Measurements from ENCODE around the gene SPRED2.
A peak's percentile ranks its signal among the peaks of the same experiment; 100 is the strongest.
"Not testable (repeated sequence)": the region's sequence is repeated elsewhere in the genome, so short reads cannot be mapped to it uniquely, and the experiment has no call there.

The SPRED2 gene

DNA sequence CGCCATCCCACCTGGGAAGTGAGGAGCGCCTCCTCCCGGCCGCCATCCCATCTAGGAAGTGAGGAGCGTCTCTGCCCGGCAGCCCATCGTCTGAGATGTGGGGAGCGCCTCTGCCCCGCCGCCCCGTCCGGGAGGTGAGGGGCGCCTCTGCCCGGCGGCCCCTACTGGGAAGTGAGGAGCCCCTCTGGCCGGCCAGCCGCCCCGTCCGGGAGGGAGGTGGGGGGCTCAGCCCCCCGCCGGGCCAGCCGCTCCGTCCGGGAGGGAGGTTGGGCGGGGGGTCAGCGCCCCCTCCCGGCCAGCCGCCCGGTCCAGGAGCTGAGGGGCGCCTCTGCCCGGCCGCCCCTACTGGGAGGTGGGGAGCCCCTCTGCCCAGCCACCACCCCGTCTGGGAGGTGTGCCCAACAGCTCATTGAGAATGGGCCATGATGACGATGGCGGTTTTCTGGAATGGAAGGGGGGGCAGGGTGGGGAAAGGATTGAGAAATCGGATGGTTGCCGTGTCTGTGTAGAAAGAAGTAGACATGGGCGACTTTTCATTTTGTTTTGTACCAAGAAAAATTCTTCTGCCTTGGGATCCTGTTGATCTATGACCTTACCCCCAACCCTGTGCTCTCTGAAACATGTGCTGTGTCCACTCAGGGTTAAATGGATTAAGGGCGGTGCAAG lies 93.4 kb downstream of the SPRED2 start:
- not testable (repeated sequence) for DNase-seq

DNA sequence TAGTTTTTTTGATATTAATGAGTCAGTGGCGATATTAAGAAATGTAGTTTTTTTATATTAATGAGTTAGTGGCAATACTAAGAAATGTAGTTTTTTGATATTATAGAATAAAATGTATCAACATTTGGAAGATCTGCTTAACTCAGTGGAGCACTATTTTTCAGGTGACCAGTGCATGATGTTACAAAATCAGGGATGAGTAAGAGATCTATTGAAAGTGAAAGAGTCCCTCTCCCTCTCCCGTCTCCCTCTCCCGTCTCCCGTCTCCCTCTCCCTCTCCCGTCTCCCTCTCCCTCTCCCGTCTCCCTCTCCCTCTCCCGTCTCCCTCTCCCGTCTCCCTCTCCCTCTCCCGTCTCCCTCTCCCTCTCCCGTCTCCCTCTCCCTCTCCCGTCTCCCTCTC lies 94.5 kb downstream of the SPRED2 start:
- not testable (repeated sequence) for DNase-seq

DNA sequence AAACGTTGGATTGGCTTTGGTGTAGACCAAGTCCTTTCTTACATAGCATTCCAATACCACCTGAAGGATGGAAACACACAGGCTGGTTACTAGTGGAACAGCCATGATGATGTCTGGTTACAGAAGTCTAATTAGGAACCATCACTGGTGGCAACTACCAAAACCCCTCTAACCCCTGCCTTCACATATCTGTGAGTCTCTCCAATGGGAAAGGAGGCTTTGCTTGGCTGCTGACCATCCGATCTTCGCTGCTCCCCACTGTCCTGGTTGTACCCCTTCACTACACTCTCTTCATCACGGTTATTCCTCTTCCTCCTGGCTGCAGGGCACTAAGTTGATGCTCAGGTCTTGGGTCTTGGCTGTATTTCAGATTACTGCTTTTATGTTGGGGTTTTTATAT lies 97.7 kb downstream of the SPRED2 start:
- DNase-seq: no peak

- DNase-seq: no peak
Observed at GRCh38 chr2:65331336-65332025, 100.9 kb downstream of the SPRED2 start.

- DNase-seq: peak; percentile 81
Observed at GRCh38 chr2:65329525-65329924, 102.9 kb downstream of the SPRED2 start.

DNA sequence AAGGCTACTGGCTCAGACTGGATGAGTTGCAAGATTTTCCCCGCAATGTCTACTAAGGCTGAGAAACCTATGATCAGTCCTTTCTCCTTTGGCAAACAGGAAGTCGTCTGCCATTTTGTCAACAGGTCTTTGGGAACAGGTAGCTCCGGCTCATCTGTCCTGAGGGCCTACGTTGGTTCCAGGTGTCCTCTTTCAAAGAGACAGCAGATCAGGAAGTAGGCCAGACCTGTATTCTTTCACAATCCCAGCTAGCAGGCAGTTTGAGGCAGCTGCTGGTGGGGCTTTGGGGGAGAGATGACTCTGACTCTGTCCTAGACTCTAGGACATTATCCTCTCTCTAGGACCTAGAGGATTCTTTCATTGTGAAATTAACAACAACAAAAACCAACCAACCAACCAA lies 106.1 kb downstream of the SPRED2 start:
- no peak for DNase-seq

DNA sequence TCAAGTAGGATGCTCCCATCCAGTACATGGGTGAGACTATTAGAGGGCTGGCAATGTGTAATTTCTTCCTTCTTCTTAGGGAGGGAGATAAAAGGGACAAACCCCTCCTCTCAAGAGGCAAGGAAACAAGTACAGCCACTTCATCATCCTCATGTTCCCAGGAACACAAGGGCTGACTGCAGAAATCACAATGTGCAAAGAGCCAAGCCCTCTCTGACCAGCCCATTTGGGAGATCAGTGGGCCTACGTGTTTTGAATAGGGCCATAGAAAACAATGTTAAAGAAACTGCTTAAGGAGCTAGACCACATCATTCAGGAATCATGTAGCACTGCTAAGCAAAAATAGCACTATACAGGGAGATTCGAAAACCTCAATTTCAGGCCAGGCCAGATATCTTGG lies 107.3 kb downstream of the SPRED2 start:
- no peak for DNase-seq

- DNase-seq: no peak
Observed at GRCh38 chr2:65320946-65321345, 111.5 kb downstream of the SPRED2 start.

GRCh38 chr2:65320042-65320725 lies 112.2 kb downstream of the SPRED2 start:
- DNase-seq: no peak

- DNase-seq: no peak
Observed at GRCh38 chr2:65319674-65320041, 112.7 kb downstream of the SPRED2 start.

- DNase-seq: no peak
Observed at GRCh38 chr2:65319072-65319673, 113.2 kb downstream of the SPRED2 start.

DNA sequence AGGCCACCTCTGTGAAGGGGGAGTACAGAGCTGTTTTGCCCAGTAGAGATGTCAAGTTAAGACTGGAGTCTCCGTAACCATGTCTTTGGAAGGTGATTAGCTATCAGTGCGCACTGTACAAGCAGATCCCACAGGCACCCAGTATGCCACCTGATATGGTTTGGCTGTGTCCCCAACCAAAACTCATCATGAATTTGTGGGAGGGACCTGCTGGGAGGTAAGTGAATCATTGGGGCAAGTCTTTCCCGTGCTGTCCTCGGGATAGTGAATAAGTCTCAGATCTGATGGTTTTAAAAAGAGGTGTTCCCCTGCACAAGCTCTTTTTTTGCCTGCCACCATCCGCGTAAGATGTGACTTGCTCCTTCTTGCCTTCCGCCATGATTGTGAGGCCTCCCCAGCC lies 114.6 kb downstream of the SPRED2 start:
- no peak for DNase-seq

DNA sequence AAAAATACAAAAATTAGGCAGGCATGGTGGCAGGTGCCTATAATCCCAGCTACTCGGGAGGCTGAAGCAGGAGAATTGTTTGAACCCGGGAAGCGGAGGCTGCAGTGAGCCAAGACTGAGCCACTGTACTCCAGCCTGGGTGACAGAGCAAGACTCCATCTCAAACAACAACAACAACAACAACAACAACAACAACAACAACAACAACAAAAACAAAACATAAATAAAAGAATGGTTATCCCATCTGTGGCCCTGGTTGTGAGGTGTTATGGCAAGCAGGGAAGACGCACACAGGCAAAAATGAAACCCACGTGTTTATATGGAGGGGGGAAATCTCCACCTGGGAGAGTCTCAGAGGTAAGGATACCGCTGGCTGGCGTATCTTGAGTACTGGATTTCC lies 115.0 kb downstream of the SPRED2 start:
- not testable (repeated sequence) for DNase-seq

- no peak for DNase-seq
Observed at GRCh38 chr2:65316072-65316471, 116.3 kb downstream of the SPRED2 start.

DNA sequence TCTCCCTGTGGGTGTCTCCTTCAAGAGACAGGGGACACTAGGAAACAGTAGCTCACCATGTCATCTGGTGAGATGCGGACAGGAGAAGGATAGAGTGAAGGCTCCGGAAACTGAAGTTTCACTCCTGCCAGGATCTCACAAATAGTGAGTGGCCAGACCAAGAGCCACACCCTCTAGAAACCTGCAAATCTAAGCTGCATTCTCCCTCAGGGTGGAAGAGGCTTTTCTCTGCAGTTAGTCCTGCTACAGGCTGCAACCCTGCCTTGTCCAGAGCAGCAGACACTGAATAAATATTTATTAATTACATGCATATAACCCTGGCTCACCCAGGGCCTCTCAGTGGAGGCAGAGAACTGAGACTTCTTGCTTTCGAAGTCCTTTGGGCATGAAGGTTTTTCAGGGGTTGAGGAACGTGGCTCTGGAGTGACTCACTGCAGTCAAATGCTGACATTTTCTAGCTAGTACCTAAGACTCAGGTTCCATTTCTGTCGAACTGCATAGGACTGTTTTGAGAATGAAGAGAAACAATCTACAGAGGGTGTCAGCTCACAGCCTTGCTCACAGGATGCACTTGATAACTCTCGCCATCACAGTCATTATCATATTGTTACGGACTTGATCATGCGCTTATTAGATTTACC lies 117.5 kb downstream of the SPRED2 start:
- no peak for DNase-seq

GRCh38 chr2:65313954-65314256 lies 118.5 kb downstream of the SPRED2 start:
- no peak for DNase-seq

DNA sequence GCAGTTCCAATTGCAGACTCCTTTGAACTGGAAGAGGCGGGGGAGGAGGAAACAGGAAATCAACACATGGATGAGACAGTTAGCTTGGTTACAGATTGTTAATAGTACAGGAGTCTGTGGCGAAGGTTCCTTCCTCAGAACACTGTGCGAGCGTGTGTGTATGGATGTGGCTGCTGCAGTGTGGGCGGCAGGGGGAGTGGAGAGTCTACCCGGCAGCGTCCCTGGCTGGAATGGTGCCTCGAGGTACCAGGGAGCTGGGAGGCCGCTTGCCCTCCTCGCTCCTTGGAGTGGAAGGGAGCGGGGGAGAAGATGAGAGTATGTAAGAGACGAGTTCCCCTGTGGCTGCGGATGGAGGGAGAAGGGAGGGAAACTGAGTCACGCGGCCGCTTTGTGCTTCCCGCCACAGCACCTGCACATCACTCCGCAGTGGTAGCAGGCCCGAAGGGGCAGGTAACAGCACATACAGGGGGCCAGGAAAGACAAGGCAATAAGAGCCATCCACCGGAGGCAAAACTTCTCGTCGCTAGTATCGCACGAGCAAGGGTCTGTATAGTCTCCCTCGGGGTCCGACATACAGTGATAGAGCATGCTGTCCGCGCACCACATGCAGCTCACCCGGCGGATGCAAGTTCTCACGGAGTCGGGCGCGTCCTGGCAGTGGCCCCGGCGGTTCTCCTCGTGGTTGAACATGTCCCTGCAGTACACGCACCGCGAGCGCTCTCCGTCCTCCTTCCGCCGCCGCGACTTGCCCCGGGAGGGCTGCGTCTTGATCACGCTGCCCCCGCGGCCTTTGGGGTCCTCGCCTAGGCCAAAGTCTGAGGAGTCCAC lies 119.1 kb downstream of the SPRED2 start:
- DNase-seq: no peak

DNA sequence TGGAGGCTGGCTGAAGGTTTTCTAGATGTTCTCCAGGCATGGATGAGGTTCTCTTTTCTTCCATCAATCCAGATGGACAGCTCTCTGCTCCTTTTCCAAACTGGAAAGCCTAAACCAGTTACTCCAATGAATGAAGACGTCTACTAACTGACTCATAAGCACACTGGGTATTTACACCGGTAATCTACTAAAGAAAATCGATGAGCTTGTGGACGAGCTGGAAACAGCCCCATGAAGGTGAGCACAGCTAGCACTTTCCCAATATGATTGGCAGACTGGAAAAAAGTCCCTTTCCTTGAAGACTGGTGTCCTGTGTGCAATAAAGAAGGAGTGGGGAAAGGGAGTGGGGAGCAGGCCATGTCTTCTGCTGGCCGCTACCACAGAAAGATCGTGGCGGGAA lies 120.8 kb downstream of the SPRED2 start:
- no peak for DNase-seq

- no peak for DNase-seq
Observed at GRCh38 chr2:65311049-65311448, 121.3 kb downstream of the SPRED2 start.

GRCh38 chr2:65309699-65310098 lies 122.7 kb downstream of the SPRED2 start:
- no peak for DNase-seq

DNA sequence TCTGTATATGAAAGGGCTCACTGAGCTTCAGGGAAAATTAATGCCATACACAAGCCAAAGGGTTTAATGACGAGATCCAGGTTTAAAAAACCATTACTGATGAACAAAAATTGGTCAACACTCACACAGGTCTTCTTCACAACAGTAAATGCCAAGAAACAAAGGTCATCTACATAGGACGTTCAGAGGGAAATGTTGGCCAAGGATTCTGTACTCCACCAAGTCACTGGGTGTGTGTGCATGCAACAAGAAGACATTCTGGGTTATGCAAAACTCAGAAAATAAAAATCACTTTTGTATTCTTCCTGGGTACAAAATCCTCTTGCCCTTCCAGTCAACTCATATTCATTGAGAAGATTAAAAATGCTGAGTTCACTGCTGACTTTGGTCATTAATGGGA lies 126.5 kb downstream of the SPRED2 start:
- DNase-seq: no peak
